Activated T-cell treated with anti-CD3 and anti-CD28 coated beads, Interleukin-2, amount 50 U/mL, for 72 hours (primary cell): ENCODE data around the gene C1R. TPM values are rescaled to one million over a fixed set of nuclear protein-coding genes. Genes with fewer than 3 reads are reported as not detected.

Experiments
- ATAC-seq, 2 donors: fragments of 150-1000 bp; cut with Tn5 transposase; replicated peaks in 1 of 2; 2 replicates each; pipeline ENCODE4 v1.10.0; 2021; ENCODE audit warnings: moderate library complexity in 2 of 2, mild to moderate bottlenecking in 1 of 2
- DNase-seq, 2 donors: peaks; one replicate each; pipeline ENCODE4 v3.0.0; 2021 to 2022; ENCODE audit warnings: mixed read lengths in 1 of 2
- H3K27ac Mint-ChIP-seq: one replicate; pipeline ENCODE4 v1.8.0; 2022; ENCODE audit warnings: mild to moderate bottlenecking, moderate library complexity, mixed read lengths
- H3K27me3 Mint-ChIP-seq: one replicate; pipeline ENCODE4 v1.8.0; 2022; ENCODE audit warnings: low read depth, mixed read lengths
- H3K36me3 Mint-ChIP-seq, 2 donors: one replicate each; pipeline ENCODE4 v1.8.0; 2022; ENCODE audit warnings: mixed read lengths in 2 of 2, mild to moderate bottlenecking in 1 of 2; ENCODE audit not compliant: insufficient read depth in 2 of 2
- H3K4me1 Mint-ChIP-seq: one replicate; pipeline ENCODE4 v1.8.0; 2022; ENCODE audit warnings: low read depth, mixed read lengths
- H3K4me3 Mint-ChIP-seq, 2 donors: one replicate each; pipeline ENCODE4 v1.8.0; 2022; ENCODE audit warnings: mild to moderate bottlenecking in 2 of 2, mixed read lengths in 2 of 2, moderate library complexity in 2 of 2
- H3K9me3 Mint-ChIP-seq, 2 donors: one replicate each; pipeline ENCODE4 v1.8.0; 2022; ENCODE audit warnings: mixed read lengths in 2 of 2
- total RNA-seq, 2 donors: library from RNA; stranded (reverse); gene quantifications; one replicate each; pipeline ENCODE4 v1.2.3, GENCODE V29; 2022

Gene C1R
- 1 to 10 TPM; 5.6 to 6.4 TPM for total RNA-seq

- Mint-ChIP-seq H3K4me1 (peaks cover 7% of the 10 kb centered on the region), H3K36me3 (no peaks in the 10 kb centered on the region), H3K4me3 (peak within 1 kb of the TSS; percentile 79 to 84), H3K27ac (no peak within 1 kb of the TSS), H3K27me3 (no peaks in the 10 kb centered on the region), H3K9me3 (no peaks in the 10 kb centered on the region)
- ATAC-seq (peak; percentile 71 to 76), DNase-seq (peak; percentile 67 to 73)
Observed at GRCh38 chr12:7092229-7092985, at the start of gene C1R. TSS of gene C1R (minus strand) at chr12:7092445. CDS start at chr12:7092388, 57 bp downstream.

GRCh38 chr12:7141351-7142005 is 49.2 kb upstream of the C1R start:
- Mint-ChIP-seq H3K4me3 (no peak overlapping the region), H3K27me3 (no peaks in the 10 kb centered on the region), H3K9me3 (no peaks in the 10 kb centered on the region), H3K4me1 (no peaks in the 10 kb centered on the region), H3K27ac (no peak overlapping the region), H3K36me3 (peaks cover 4 to 15% of the 10 kb centered on the region in 2 donors)
- no peak for ATAC-seq
- no peak for DNase-seq

GRCh38 chr12:7139200-7139599 is 47.0 kb upstream of the C1R start:
- Mint-ChIP-seq H3K27ac (no peak overlapping the region), H3K36me3 (peaks cover 2 to 17% of the 10 kb centered on the region in 2 donors), H3K4me3 (no peak overlapping the region), H3K9me3 (no peaks in the 10 kb centered on the region), H3K27me3 (no peaks in the 10 kb centered on the region), H3K4me1 (no peaks in the 10 kb centered on the region)
- DNase-seq: no peak
- ATAC-seq: no peak

GRCh38 chr12:7137908-7138307 is 45.7 kb upstream of the C1R start:
- Mint-ChIP-seq H3K36me3 (peaks cover 4 to 24% of the 10 kb centered on the region in 2 donors), H3K4me3 (no peak overlapping the region), H3K27ac (no peak overlapping the region), H3K9me3 (no peaks in the 10 kb centered on the region), H3K4me1 (no peaks in the 10 kb centered on the region), H3K27me3 (no peaks in the 10 kb centered on the region)
- DNase-seq (no peak), ATAC-seq (no peak)

GRCh38 chr12:7136676-7137075 is 44.4 kb upstream of the C1R start:
- no peaks in the 10 kb centered on the region for H3K27me3 Mint-ChIP-seq
- ATAC-seq: no peak
- H3K27ac Mint-ChIP-seq: no peak overlapping the region
- DNase-seq: no peak
- H3K36me3 Mint-ChIP-seq: peaks cover 4 to 23% of the 10 kb centered on the region in 2 donors
- no peaks in the 10 kb centered on the region for H3K9me3 Mint-ChIP-seq
- no peak overlapping the region for H3K4me3 Mint-ChIP-seq
- peaks cover 11% of the 10 kb centered on the region for H3K4me1 Mint-ChIP-seq

- H3K9me3 Mint-ChIP-seq: no peaks in the 10 kb centered on the region
- no peak overlapping the region for H3K27ac Mint-ChIP-seq
- H3K27me3 Mint-ChIP-seq: no peaks in the 10 kb centered on the region
- H3K4me3 Mint-ChIP-seq: no peak overlapping the region
- peaks cover 17% of the 10 kb centered on the region for H3K4me1 Mint-ChIP-seq
- DNase-seq: no peak
- no peak for ATAC-seq
- peaks cover 2 to 19% of the 10 kb centered on the region in 2 donors for H3K36me3 Mint-ChIP-seq
Observed at GRCh38 chr12:7136071-7136470, 43.8 kb upstream of the C1R start.

GRCh38 chr12:7134396-7135166 is 42.3 kb upstream of the C1R start:
- Mint-ChIP-seq H3K9me3 (no peaks in the 10 kb centered on the region), H3K27ac (no peak overlapping the region), H3K36me3 (peaks cover 2 to 19% of the 10 kb centered on the region in 2 donors), H3K27me3 (no peaks in the 10 kb centered on the region), H3K4me3 (no peak overlapping the region), H3K4me1 (peaks cover 25% of the 10 kb centered on the region)
- no peak for DNase-seq
- ATAC-seq: no peak

- ATAC-seq: peak in 1 of 2 donors; percentile 16
Observed at GRCh38 chr12:7131502-7131866, 39.2 kb upstream of the C1R start.

GRCh38 chr12:7130701-7131501 is 38.7 kb upstream of the C1R start:
- Mint-ChIP-seq H3K36me3 (peaks cover 2 to 10% of the 10 kb centered on the region in 2 donors), H3K4me3 (peak overlapping the region; percentile 87 to 92), H3K27me3 (no peaks in the 10 kb centered on the region), H3K27ac (peak overlapping the region; percentile 31), H3K4me1 (peaks cover 39% of the 10 kb centered on the region), H3K9me3 (no peaks in the 10 kb centered on the region)
- ATAC-seq: peak; percentile 58 to 60
- peak; percentile 60 to 64 for DNase-seq

More at GRCh38 chr12:7131502-7131866, 39.2 kb upstream of the C1R start:
- Mint-ChIP-seq H3K27ac (peak overlapping the region; percentile 5), H3K9me3 (no peaks in the 10 kb centered on the region), H3K4me3 (peak overlapping the region; percentile 87 to 92), H3K27me3 (no peaks in the 10 kb centered on the region), H3K36me3 (peaks cover 2 to 11% of the 10 kb centered on the region in 2 donors), H3K4me1 (peaks cover 39% of the 10 kb centered on the region)
- peak in 1 of 2 donors; percentile 10 for DNase-seq

- peaks cover 2 to 6% of the 10 kb centered on the region in 2 donors for H3K36me3 Mint-ChIP-seq
- H3K27ac Mint-ChIP-seq: peak within 1 kb of the TSS; percentile 45
- H3K9me3 Mint-ChIP-seq: no peaks in the 10 kb centered on the region
- DNase-seq: peak; percentile 84 to 90
- H3K27me3 Mint-ChIP-seq: no peaks in the 10 kb centered on the region
- peaks cover 39% of the 10 kb centered on the region for H3K4me1 Mint-ChIP-seq
- ATAC-seq: peak; percentile 85 to 88
- H3K4me3 Mint-ChIP-seq: peak within 1 kb of the TSS; percentile 87 to 92
Observed at GRCh38 chr12:7129872-7130691, 37.8 kb upstream of the C1R start, which contains the start of gene CLSTN3. TSS of gene CLSTN3 (plus strand) at chr12:7130371. CDS start at chr12:7130649, 278 bp downstream.

GRCh38 chr12:7129287-7129871 is 37.1 kb upstream of the C1R start:
- Mint-ChIP-seq H3K36me3 (peaks cover 2 to 6% of the 10 kb centered on the region in 2 donors), H3K4me3 (peak overlapping the region; percentile 87 to 92), H3K27me3 (no peaks in the 10 kb centered on the region), H3K4me1 (peaks cover 39% of the 10 kb centered on the region), H3K27ac (no peak overlapping the region), H3K9me3 (no peaks in the 10 kb centered on the region)
- ATAC-seq: no peak
- DNase-seq: no peak
